ENCODE data around the gene NCOA5. TPM values are rescaled to one million over a fixed set of nuclear protein-coding genes. Genes with fewer than 3 reads are reported as not detected.

Gene NCOA5
- total and polyA plus RNA-seq, 7 donors, result 10.6 to 39.2 (median 22.4) TPM

- intact Hi-C loops (cut with DNase I), result no loop called here
- Histone ChIP-seq H3K9me3 (no peaks in the 10 kb centered on the region), H3K36me3 (peaks cover 0 to 50% (median 17%) of the 10 kb centered on the region in 4 donors), H3K4me1 (peaks cover 0 to 40% (median 25%) of the 10 kb centered on the region in 4 donors), H3K27me3 (no peaks in the 10 kb centered on the region), H3K4me3 (no peak overlapping the region), H3K27ac (no peak overlapping the region)
- no peak for DNase-seq
- WGBS, 2 donors, result 94% methylated on average over 8 of the region's 8 CpGs
- no peak for TF ChIP-seq EP300 (IDR thresholded peaks at IDR 0.05)
- no peak for TF ChIP-seq POLR2A (IDR thresholded peaks at IDR 0.05)
- TF ChIP-seq POLR2AphosphoS5 (IDR thresholded peaks at IDR 0.05), result no peak
- no peak for TF ChIP-seq CTCF (IDR thresholded peaks at IDR 0.05)
Measured at GRCh38 chr20:46077642-46078305, 12.0 kb downstream of the NCOA5 start.

- Histone ChIP-seq H3K27me3 (no peaks in the 10 kb centered on the region), H3K4me3 (no peak overlapping the region), H3K36me3 (peaks cover 0 to 50% (median 17%) of the 10 kb centered on the region in 4 donors), H3K4me1 (peaks cover 0 to 30% (median 16%) of the 10 kb centered on the region in 4 donors), H3K27ac (no peak overlapping the region), H3K9me3 (no peaks in the 10 kb centered on the region)
- WGBS, 2 donors, result 87 to 96% methylated on average over 7 of the region's 7 CpGs
- intact Hi-C loops (cut with DNase I), result no loop called here
- DNase-seq, result no peak
- TF ChIP-seq EP300 (IDR thresholded peaks at IDR 0.05) (no peak), POLR2A (IDR thresholded peaks at IDR 0.05) (no peak), POLR2AphosphoS5 (IDR thresholded peaks at IDR 0.05) (no peak), CTCF (IDR thresholded peaks at IDR 0.05) (no peak)
Measured at GRCh38 chr20:46076806-46077205, 13.0 kb downstream of the NCOA5 start.

GRCh38 chr20:46074006-46074405 is 15.8 kb downstream of the NCOA5 start:
- Histone ChIP-seq H3K4me1 (peaks cover 0 to 2% (median 0%) of the 10 kb centered on the region in 4 donors), H3K27me3 (no peaks in the 10 kb centered on the region), H3K4me3 (no peak overlapping the region), H3K27ac (no peak overlapping the region), H3K36me3 (peaks cover 0 to 62% (median 27%) of the 10 kb centered on the region in 4 donors), H3K9me3 (no peaks in the 10 kb centered on the region)
- no peak for DNase-seq
- TF ChIP-seq CTCF (IDR thresholded peaks at IDR 0.05) (no peak), POLR2AphosphoS5 (IDR thresholded peaks at IDR 0.05) (no peak), POLR2A (IDR thresholded peaks at IDR 0.05) (no peak), EP300 (IDR thresholded peaks at IDR 0.05) (no peak)
- intact Hi-C loops (cut with DNase I), result no loop called here
- 83 to 84% methylated on average over 3 of the region's 3 CpGs for WGBS, 2 donors

GRCh38 chr20:46073443-46073842 is 16.3 kb downstream of the NCOA5 start:
- no peaks in the 10 kb centered on the region for H3K9me3 ChIP-seq
- WGBS, 2 donors, result 93 to 94% methylated on average over 3 of the region's 3 CpGs
- H3K4me1 ChIP-seq, result no peaks in the 10 kb centered on the region
- H3K36me3 ChIP-seq, result peaks cover 0 to 62% (median 30%) of the 10 kb centered on the region in 4 donors
- intact Hi-C loops (cut with DNase I), result no loop called here
- DNase-seq, result no peak
- no peaks in the 10 kb centered on the region for H3K27me3 ChIP-seq
- H3K27ac ChIP-seq, result no peak overlapping the region
- TF ChIP-seq POLR2AphosphoS5 (IDR thresholded peaks at IDR 0.05), result no peak
- no peak for TF ChIP-seq POLR2A (IDR thresholded peaks at IDR 0.05)
- TF ChIP-seq CTCF (IDR thresholded peaks at IDR 0.05), result no peak
- TF ChIP-seq EP300 (IDR thresholded peaks at IDR 0.05), result no peak
- H3K4me3 ChIP-seq, result no peak overlapping the region
